Ovary (tissue), 9 donors: ENCODE results near the gene GATAD2A. TPM values are rescaled to one million over a fixed set of nuclear protein-coding genes. Genes with fewer than 3 reads are reported as not detected.

Source experiments
- DNase-seq, 5 donors: peaks; one replicate each; pipeline ENCODE4 v3.0.0-alpha.2; 2019 to 2020
- H3K27ac ChIP-seq, 2 donors: fragments of 200-600 bp; one replicate each; pipeline versions ENCODE4 v1.5.1 to v1.8.0; 2019 to 2022
- H3K27me3 ChIP-seq: fragments of 200-600 bp; one replicate; pipeline ENCODE4 v1.8.0; 2022
- H3K36me3 ChIP-seq: fragments of 200-600 bp; sonication (generic); one replicate; pipeline ENCODE4 v1.5.1; 2019
- H3K4me1 ChIP-seq: one replicate; pipeline ENCODE4 v1.8.1; 2013; ENCODE audit warnings: mild to moderate bottlenecking, moderate library complexity; ENCODE audit not compliant: insufficient read depth
- H3K4me3 ChIP-seq: fragments of 200-600 bp; sonication (generic); one replicate; pipeline ENCODE4 v1.5.1; 2017
- H3K9me3 ChIP-seq, 2 donors: fragments of 200-600 bp in 1 of 2; sonication (generic) in 1 of 2; one replicate each; pipeline versions ENCODE4 v1.5.1 to v1.8.1; 2013 to 2019; ENCODE audit warnings: mild to moderate bottlenecking in 1 of 2, moderate library complexity in 1 of 2
- CTCF ChIP-seq, 3 donors: fragments of 450-650 bp in 2 of 3; fragments of 200-600 bp in 1 of 3; IDR thresholded peaks; one replicate each; pipeline versions ENCODE4 v1.5.1 to v1.8.0; 2016 to 2022; ENCODE audit warnings: antibody characterized with exemption in 3 of 3, mild to moderate bottlenecking in 1 of 3
- EP300 ChIP-seq: sonication (generic); formaldehyde crosslinking; IDR thresholded peaks from one replicate; pipeline ENCODE4 v1.6.1; 2017; ENCODE audit warnings: antibody characterized with exemption
- POLR2A ChIP-seq: fragments of 450-650 bp; IDR thresholded peaks from one replicate; pipeline ENCODE4 v1.6.1; 2017; ENCODE audit warnings: antibody characterized with exemption, mild to moderate bottlenecking, moderate library complexity
- WGBS, 3 donors: extraction: QIAGEN DNeasy Blood & Tissue Kit in 1 of 3; methylation state at CpG; one replicate each; pipeline versions ENCODE4 v1.1.5 to v1.1.7; 2013 to 2017; 5-methylcytosine and 5-hydroxymethylcytosine counted together
- intact Hi-C, 4 donors: fragments of 100-400 bp; cut with DNase I; formaldehyde crosslinking; loops; one replicate each; pipeline versions ENCODE4 v1.11.0 to v1.15.1; 2022 to 2023
- polyA plus RNA-seq, 2 donors: library from polyadenylated mRNA; stranded (reverse); fragments of 200-250 nt in 1 of 2; fragments of 350-450 nt in 1 of 2; fragmentation: Illumina TruSeq in 1 of 2; extraction: RNeasy Lipid Tissue Mini Kit (QIAGEN cat#74804) in 1 of 2; gene quantifications; one replicate each; pipeline ENCODE4 v1.2.3, GENCODE V29; 2013 to 2014
- total RNA-seq, 7 donors: library from RNA; depleted of rRNA in 2 of 7; stranded (reverse); fragments of >200 nt in 2 of 7; fragmentation: NEBNext Ultra II Directional in 3 of 7; extraction: Animal tissue kit (Norgen Biotek cat#: 25700) in 3 of 7; gene quantifications; one replicate each; pipeline versions ENCODE4 v1.1.0 to v1.2.4, GENCODE V29; 2016 to 2023
- donor health status: DM: no; HTN: no; CAD: no; lungs with moderate emphysema.
- donor health status: DM: no; HTN: no; CAD: no.
- donor health status: Bipolar disorder and iron deficiency.
- donor health status: DM: yes; HTN: yes; CAD: no.
- donor health status: DM: no; HTN: no; CAD: no.
- donor health status: DM: yes; HTN: yes; CAD: no.

GATAD2A gene
- total and polyA plus RNA-seq, 9 donors = 10.7 to 83.0 (median 52.2) TPM

- Histone ChIP-seq H3K9me3 (no peaks in the 10 kb centered on the region), H3K36me3 (no peaks in the 10 kb centered on the region), H3K4me1 (peaks cover 23% of the 10 kb centered on the region), H3K27me3 (no peaks in the 10 kb centered on the region), H3K27ac (peak overlapping the region in 1 of 2 donors; percentile 81), H3K4me3 (no peak overlapping the region)
- intact Hi-C loops = loop anchor here in 1 of 4 donors (10.0 kb wide), 1 partner anchor 63 kb away; no protein-coding TSS in a partner anchor
- WGBS, 3 donors = 61 to 77% (median 64%) methylated on average over 5 to 9 of the region's 9 CpGs
- no peak for TF ChIP-seq EP300
- no peak for TF ChIP-seq CTCF (IDR thresholded peaks at IDR 0.05)
- TF ChIP-seq POLR2A = no peak
- no peak for DNase-seq
Observed at GRCh38 chr19:19487077-19487949, 81.8 kb downstream of the GATAD2A start.

- TF ChIP-seq EP300 (no peak), POLR2A (no peak), CTCF (IDR thresholded peaks at IDR 0.05) (no peak)
- Histone ChIP-seq H3K36me3 (no peaks in the 10 kb centered on the region), H3K4me3 (no peak overlapping the region), H3K9me3 (no peaks in the 10 kb centered on the region), H3K27ac (peak overlapping the region in 1 of 2 donors; percentile 81), H3K27me3 (no peaks in the 10 kb centered on the region), H3K4me1 (peaks cover 23% of the 10 kb centered on the region)
- intact Hi-C loops = loop anchor here in 1 of 4 donors (10.0 kb wide), 1 partner anchor 63 kb away; no protein-coding TSS in a partner anchor
- DNase-seq = peak in 2 of 5 donors; percentile 63 to 74
- WGBS, 3 donors = 38 to 44% (median 42%) methylated on average over 20 of the region's 20 CpGs
Observed at GRCh38 chr19:19487950-19488874, 82.7 kb downstream of the GATAD2A start.

GRCh38 chr19:19488875-19489690 lies 83.6 kb downstream of the GATAD2A start:
- no peaks in the 10 kb centered on the region for H3K27me3 ChIP-seq
- peaks cover 23% of the 10 kb centered on the region for H3K4me1 ChIP-seq
- 29 to 35% (median 32%) methylated on average over 14 of the region's 14 CpGs for WGBS, 3 donors
- no peaks in the 10 kb centered on the region for H3K36me3 ChIP-seq
- intact Hi-C loops = loop anchor here in 1 of 4 donors (10.0 kb wide), 1 partner anchor 64 kb away; no protein-coding TSS in a partner anchor
- no peaks in the 10 kb centered on the region for H3K9me3 ChIP-seq
- H3K4me3 ChIP-seq = no peak overlapping the region
- peak overlapping the region in 1 of 2 donors; percentile 81 for H3K27ac ChIP-seq
- DNase-seq = peak; percentile 75 to 84 (median 81)
- TF ChIP-seq POLR2A (no peak), EP300 (no peak), CTCF (IDR thresholded peaks at IDR 0.05) (no peak)
